HG02970 (cell line): ENCODE data around the gene SGMS1.
A peak's percentile ranks its signal among the peaks of the same experiment; 100 is the strongest.
"Not testable (repeated sequence)": the region's sequence is repeated elsewhere in the genome, so short reads cannot be mapped to it uniquely, and the experiment has no call there.

ENCODE experiments used
- ATAC-seq: cut with Tn5 transposase; IDR thresholded peaks from one replicate; pipeline ENCODE4 v1.9.1; 2021; ENCODE audit warnings: mild to moderate bottlenecking, moderate library complexity, moderate number of reproducible peaks; ENCODE audit not compliant: unreplicated experiment, low FRiP score

SGMS1 gene

GRCh38 chr10:50286996-50287803 is 336.6 kb downstream of the SGMS1 start:
- ATAC-seq = no peak

- no peak for ATAC-seq
These were observed 337.2 kb downstream of the SGMS1 start for GRCh38 chr10:50286517-50286916.

DNA sequence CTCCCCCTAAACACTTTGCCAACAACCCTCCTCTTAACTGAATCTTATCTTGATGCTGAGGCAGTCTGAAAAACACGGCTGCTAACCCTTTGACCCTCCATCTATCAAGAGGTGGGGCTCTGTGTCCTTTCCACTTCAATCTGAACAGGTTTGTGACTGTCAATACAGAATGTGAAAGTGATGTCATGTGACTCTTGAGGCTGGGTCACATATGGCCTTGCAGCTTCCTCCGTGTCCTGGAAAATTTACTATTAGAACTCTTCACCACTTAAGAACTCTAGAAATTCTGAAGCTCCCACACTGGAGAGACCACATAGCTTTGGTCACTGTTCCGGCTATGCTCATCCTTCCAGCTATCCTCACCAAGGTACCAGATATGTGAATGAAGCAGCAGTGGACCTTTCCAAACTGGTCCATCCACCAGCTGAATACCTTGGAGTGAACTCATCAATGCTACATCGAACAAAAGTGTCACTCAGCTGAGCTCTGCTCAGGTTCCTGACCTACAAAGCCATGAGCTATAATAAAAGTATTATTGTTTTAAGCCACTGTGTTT is 341.7 kb downstream of the SGMS1 start:
- no peak for ATAC-seq

DNA sequence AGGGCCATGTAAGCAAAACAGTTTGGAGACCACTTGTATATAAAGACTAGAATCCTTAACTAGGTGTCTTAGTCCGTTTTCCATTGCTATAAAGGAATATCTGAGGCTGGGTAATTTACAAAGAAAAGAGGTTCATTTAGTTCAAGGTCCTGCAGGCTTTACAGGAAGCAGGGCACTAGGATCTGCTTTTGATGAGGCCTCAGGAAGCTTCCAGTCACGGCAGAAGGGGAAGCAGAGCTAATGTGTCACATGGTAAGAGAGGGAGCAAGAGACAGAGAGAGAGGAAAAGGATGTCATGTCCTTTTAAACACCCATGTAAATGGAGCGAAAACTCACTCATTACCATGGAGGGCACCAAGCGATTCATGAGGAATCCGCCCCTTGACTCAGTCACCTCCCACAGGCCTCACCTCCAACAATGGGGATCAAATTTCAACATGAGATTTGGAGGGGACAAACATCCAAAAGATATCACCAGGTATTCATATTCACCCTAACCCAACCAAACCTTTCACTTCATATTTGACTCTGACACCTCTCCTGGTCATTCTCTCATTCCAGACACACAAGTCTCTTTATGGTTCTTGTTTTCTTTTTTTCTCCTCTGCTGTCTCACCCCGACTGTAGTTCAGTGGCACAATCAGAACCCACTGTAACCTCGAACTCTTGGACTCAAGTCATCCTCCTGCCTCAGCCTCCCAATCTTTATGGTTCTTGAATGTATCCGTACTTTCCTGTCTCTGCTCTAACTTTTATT is 342.4 kb downstream of the SGMS1 start:
- no peak for ATAC-seq

DNA sequence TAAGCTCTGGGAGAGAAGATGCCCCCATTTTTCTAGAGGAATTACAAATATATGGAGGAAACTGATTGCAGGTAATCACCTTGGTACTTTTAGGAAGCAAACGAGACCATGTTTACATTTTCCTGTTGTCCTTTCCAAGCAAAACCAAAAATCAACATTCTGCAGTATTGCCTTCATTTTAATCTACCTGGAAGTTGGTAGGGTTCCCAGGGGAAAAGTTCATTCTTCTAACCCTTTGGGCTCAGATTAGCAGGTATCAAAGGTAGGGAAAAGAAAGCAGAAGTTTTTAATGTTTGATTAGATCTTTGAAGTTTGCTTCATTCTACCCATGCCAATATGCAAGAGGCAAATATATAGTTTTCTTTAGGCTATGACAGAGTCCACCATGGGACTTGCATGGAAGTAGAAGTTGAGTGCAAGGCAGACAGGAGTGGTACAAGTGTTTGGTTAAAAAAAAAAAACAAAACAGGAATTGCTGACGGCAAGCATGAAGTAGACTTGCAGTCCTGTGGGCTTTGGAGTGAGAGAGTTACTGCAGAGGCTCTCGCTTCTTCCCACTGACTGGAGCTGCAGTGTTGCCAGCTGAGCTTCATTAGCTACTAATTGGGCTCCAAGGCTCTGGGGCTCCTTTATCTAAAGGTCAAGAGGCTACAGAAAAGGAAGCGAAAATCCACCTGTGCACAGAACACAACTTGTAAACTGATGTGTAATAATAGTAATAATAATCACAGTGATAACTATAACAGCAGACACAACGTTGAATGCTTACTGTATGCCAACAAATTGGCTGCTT is 343.5 kb downstream of the SGMS1 start:
- ATAC-seq = no peak

DNA sequence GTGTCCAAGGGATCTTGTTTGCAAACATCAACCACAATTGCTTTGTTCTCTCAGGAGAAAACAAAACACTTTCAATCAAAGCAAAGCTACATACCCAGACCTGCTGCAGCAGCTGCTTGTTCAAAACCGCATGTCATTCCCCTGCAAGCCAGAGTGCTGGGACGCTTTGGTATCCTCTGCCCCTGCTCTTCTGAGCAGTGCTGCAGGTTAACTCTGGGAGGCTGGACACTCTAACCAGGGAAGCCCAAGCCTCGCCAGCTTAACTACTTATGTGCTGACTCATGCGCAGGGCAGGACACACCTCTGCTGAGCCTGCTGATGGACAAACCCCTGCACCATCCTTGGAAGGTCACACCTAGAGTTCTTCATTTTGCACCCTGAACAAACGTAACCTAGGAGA is 344.3 kb downstream of the SGMS1 start:
- no peak for ATAC-seq

DNA sequence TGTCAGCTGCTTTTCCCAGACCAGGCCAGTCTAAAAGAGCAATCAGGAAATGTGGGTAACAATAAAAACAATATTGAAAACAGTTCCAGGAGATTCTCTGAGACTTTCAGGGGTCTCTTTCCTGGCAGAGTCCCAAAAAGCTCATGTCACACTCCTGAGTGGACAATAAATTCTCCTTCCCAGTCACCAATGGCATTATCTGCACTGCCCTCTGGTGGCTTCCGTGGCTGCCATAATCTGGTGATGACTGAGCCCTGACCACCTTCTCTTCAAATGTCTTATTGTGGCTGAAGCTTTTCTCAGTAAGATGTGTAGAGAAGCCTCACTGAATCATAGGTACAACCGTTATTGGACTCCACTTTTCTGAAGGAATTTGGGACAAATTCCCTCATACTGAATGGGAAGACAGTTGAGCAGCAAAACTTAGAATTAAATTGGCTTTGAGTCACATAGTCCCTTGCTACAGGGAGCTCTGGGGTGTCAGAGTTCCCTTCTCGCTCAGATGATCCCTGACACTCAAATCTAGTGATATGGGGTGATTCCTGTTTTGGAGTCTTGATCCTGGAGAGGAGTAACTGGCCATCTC is 348.0 kb downstream of the SGMS1 start:
- ATAC-seq = no peak

- ATAC-seq = no peak
These were observed 351.2 kb downstream of the SGMS1 start for GRCh38 chr10:50272531-50272930.

GRCh38 chr10:50271564-50272250 is 352.0 kb downstream of the SGMS1 start:
- no peak for ATAC-seq

DNA sequence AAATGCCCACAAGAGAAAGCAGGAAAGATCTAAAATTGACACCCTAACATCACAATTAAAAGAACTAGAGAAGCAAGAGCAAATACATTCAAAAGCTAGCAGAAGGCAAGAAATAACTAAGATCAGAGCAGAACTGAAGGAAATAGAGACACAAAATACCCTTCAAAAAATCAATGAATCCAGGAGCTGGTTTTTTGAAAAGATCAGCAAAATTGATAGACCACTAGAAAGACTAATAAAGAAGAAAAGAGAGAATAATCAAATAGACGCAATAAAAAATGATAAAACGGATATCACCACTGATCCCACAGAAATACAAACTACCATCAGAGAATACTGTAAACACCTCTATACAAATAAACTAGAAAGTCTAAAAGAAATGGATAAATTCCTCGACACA is 355.9 kb downstream of the SGMS1 start:
- ATAC-seq = not testable (repeated sequence)

- not testable (repeated sequence) for ATAC-seq
These were observed 361.1 kb downstream of the SGMS1 start for GRCh38 chr10:50262625-50263024.

DNA sequence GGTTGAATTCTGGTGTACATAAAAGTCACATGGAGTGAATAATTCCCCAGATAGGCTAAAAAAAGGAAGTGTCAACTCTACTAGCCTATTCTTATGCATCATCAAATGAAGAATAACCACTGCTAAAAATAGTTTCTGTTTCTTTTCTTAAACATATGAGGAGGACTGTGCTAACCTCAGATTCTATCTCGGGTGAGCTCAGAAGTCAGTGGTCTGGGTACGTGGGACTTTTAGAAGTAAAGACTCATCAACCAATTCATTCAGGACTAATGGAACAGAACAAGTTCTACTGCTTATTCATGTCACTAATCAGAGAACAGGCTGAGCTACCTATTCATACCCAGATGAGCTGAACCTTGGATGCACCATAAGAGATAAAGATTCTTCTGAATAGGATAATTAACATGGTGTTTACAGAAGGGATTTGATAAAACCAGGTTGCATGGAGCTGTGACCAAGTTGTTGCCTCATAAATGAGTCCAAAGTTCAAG is 362.9 kb downstream of the SGMS1 start:
- ATAC-seq = peak; percentile 98
